Measurements from ENCODE around the gene ZBTB16. TPM values are rescaled to one million over a fixed set of nuclear protein-coding genes. Genes with fewer than 3 reads are reported as not detected.

Gene ZBTB16
- total and polyA plus RNA-seq, 8 donors: 7.9 to 318 (median 55.3) TPM

GRCh38 chr11:114258696-114259095 lies 199.2 kb downstream of the ZBTB16 start:
- TF ChIP-seq EP300 (IDR thresholded peaks at IDR 0.05) (no peak), CTCF (IDR thresholded peaks at IDR 0.05) (no peak), POLR2AphosphoS5 (IDR thresholded peaks at IDR 0.05) (no peak), POLR2A (IDR thresholded peaks at IDR 0.05) (no peak)
- Histone ChIP-seq H3K27ac (peak overlapping the region in 4 of 5 donors; percentile 65 to 84 (median 70)), H3K4me3 (no peak overlapping the region), H3K4me1 (peaks cover 37 to 68% (median 62%) of the 10 kb centered on the region in 4 donors), H3K27me3 (no peaks in the 10 kb centered on the region), H3K9me3 (no peaks in the 10 kb centered on the region), H3K36me3 (peaks cover 7 to 22% (median 21%) of the 10 kb centered on the region in 4 donors)
- WGBS, 5 donors: 74 to 87% (median 85%) methylated on average over 7 of the region's 7 CpGs
- no peak for DNase-seq
- intact Hi-C loops (cut with DNase I; ENCODE audit: low total_unique reads): loop anchor here (10.0 kb wide), 2 partner anchors 54 to 204 kb away; partner anchors contain the start of gene ZBTB16

GRCh38 chr11:114259124-114259526 lies 199.6 kb downstream of the ZBTB16 start:
- no peak for DNase-seq
- 44 to 80% (median 64%) methylated on average over 7 to 10 of the region's 10 CpGs for WGBS, 5 donors
- no peaks in the 10 kb centered on the region for H3K27me3 ChIP-seq
- no peaks in the 10 kb centered on the region for H3K9me3 ChIP-seq
- H3K4me3 ChIP-seq: no peak overlapping the region
- intact Hi-C loops (cut with DNase I; ENCODE audit: low total_unique reads): loop anchor here (10.0 kb wide), 2 partner anchors 54 to 204 kb away; partner anchors contain the start of gene ZBTB16
- H3K36me3 ChIP-seq: peaks cover 7 to 20% (median 18%) of the 10 kb centered on the region in 4 donors
- TF ChIP-seq CTCF (IDR thresholded peaks at IDR 0.05) (no peak), POLR2AphosphoS5 (IDR thresholded peaks at IDR 0.05) (no peak), EP300 (IDR thresholded peaks at IDR 0.05) (no peak), POLR2A (IDR thresholded peaks at IDR 0.05) (no peak)
- H3K4me1 ChIP-seq: peaks cover 37 to 68% (median 62%) of the 10 kb centered on the region in 4 donors
- H3K27ac ChIP-seq: peak overlapping the region in 4 of 5 donors; percentile 65 to 84 (median 70)

GRCh38 chr11:114259551-114259983 lies 200.1 kb downstream of the ZBTB16 start:
- intact Hi-C loops (cut with DNase I; ENCODE audit: low total_unique reads): loop anchor here (10.0 kb wide), 2 partner anchors 55 to 205 kb away; partner anchors contain the start of gene ZBTB16
- TF ChIP-seq CTCF (IDR thresholded peaks at IDR 0.05): no peak
- no peak for TF ChIP-seq EP300 (IDR thresholded peaks at IDR 0.05)
- no peak for TF ChIP-seq POLR2AphosphoS5 (IDR thresholded peaks at IDR 0.05)
- TF ChIP-seq POLR2A (IDR thresholded peaks at IDR 0.05): no peak
- WGBS, 5 donors: 51 to 70% (median 66%) methylated on average over 12 of the region's 12 CpGs
- Histone ChIP-seq H3K4me3 (no peak overlapping the region), H3K9me3 (no peaks in the 10 kb centered on the region), H3K27me3 (no peaks in the 10 kb centered on the region), H3K4me1 (peaks cover 37 to 68% (median 62%) of the 10 kb centered on the region in 4 donors), H3K27ac (peak overlapping the region in 4 of 5 donors; percentile 65 to 84 (median 70)), H3K36me3 (peaks cover 7 to 16% (median 14%) of the 10 kb centered on the region in 4 donors)
- DNase-seq: no peak

- H3K4me1 ChIP-seq: peaks cover 37 to 68% (median 60%) of the 10 kb centered on the region in 4 donors
- intact Hi-C loops (cut with DNase I; ENCODE audit: low total_unique reads): loop anchor here (5.0 kb wide), 2 partner anchors 263 to 363 kb away; no protein-coding TSS in a partner anchor
- WGBS, 5 donors: 88 to 93% (median 91%) methylated on average over 6 of the region's 6 CpGs
- H3K27ac ChIP-seq: peak overlapping the region in 4 of 5 donors; percentile 17 to 84 (median 70)
- TF ChIP-seq POLR2A (IDR thresholded peaks at IDR 0.05) (no peak), EP300 (IDR thresholded peaks at IDR 0.05) (no peak), POLR2AphosphoS5 (IDR thresholded peaks at IDR 0.05) (no peak)
- no peaks in the 10 kb centered on the region for H3K9me3 ChIP-seq
- no peak for DNase-seq
- peaks cover 7 to 12% (median 11%) of the 10 kb centered on the region in 4 donors for H3K36me3 ChIP-seq
- no peaks in the 10 kb centered on the region for H3K27me3 ChIP-seq
- H3K4me3 ChIP-seq: no peak overlapping the region
These were observed 200.6 kb downstream of the ZBTB16 start for GRCh38 chr11:114260077-114260476.

- 66 to 74% (median 68%) methylated on average over 8 to 9 of the region's 9 CpGs for whole genome bisulfite sequencing, 5 donors
- no peak for TF ChIP-seq POLR2AphosphoS5 (IDR thresholded peaks at IDR 0.05)
- no peak for TF ChIP-seq POLR2A (IDR thresholded peaks at IDR 0.05)
- TF ChIP-seq EP300 (IDR thresholded peaks at IDR 0.05): no peak
- no peak for TF ChIP-seq CTCF (IDR thresholded peaks at IDR 0.05)
These were observed 201.0 kb downstream of the ZBTB16 start for GRCh38 chr11:114260483-114260882.

More at GRCh38 chr11:114260483-114260882, 201.0 kb downstream of the ZBTB16 start:
- H3K27ac ChIP-seq: peak overlapping the region in 4 of 5 donors; percentile 17 to 84 (median 50)
- H3K9me3 ChIP-seq: no peaks in the 10 kb centered on the region
- no peaks in the 10 kb centered on the region for H3K27me3 ChIP-seq
- no peak overlapping the region for H3K4me3 ChIP-seq
- peaks cover 37 to 68% (median 60%) of the 10 kb centered on the region in 4 donors for H3K4me1 ChIP-seq
- intact Hi-C loops (cut with DNase I; ENCODE audit: low total_unique reads): loop anchor here (5.0 kb wide), 2 partner anchors 263 to 363 kb away; no protein-coding TSS in a partner anchor
- H3K36me3 ChIP-seq: peaks cover 7 to 12% (median 11%) of the 10 kb centered on the region in 4 donors
- no peak for DNase-seq

Data from stomach (tissue), 9 donors.